ENCODE results near the gene COL6A5.

DNA sequence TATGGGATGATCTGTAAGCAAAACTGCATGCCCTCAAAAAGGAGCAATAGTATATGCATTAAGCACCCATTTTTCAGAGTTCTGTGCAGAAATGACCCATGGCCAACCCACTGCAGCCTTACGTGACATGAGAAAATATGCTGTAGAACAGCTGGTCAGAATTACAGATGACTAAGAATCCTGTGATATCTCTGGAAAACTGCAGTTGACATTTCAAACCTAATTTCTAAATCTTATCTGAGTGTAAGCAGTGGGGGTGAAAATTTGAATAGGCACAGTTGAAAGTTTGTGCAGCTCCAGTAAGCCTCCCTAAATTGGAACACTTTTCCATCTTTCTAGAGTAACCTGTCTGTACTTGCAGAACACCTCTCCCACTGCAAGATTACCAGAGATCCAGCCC, 142.8 kb downstream of the COL6A5 start:
- no peak for TF ChIP-seq CTCF (IDR thresholded peaks at IDR 0.05)
- no peak for TF ChIP-seq POLR2A (IDR thresholded peaks at IDR 0.05)

All from thyroid gland (tissue), 4 donors.